ENCODE data around the gene GDF15. TPM values are rescaled to one million over a fixed set of nuclear protein-coding genes. Genes with fewer than 3 reads are reported as not detected.
"Not testable (repeated sequence)": the region's sequence is repeated elsewhere in the genome, so short reads cannot be mapped to it uniquely, and the experiment has no call there.

GDF15 gene
- total and polyA plus RNA-seq, 12 donors = 0.44 to 2.5 (median 0.70) TPM

GRCh38 chr19:18399008-18399407, 13.1 kb downstream of the GDF15 start:
- ATAC-seq = peak in 3 of 8 donors; percentile 34 to 60 (median 48)
- DNase-seq = no peak
- no peaks in the 10 kb centered on the region for H3K9me3 ChIP-seq
- H3K27me3 ChIP-seq = peaks cover 0 to 15% (median 11%) of the 10 kb centered on the region in 7 donors
- H3K27ac ChIP-seq = peak overlapping the region in 1 of 10 donors; percentile 88
- H3K4me1 ChIP-seq = peaks cover 0 to 64% (median 0%) of the 10 kb centered on the region in 9 donors
- TF ChIP-seq, protein P1, sequence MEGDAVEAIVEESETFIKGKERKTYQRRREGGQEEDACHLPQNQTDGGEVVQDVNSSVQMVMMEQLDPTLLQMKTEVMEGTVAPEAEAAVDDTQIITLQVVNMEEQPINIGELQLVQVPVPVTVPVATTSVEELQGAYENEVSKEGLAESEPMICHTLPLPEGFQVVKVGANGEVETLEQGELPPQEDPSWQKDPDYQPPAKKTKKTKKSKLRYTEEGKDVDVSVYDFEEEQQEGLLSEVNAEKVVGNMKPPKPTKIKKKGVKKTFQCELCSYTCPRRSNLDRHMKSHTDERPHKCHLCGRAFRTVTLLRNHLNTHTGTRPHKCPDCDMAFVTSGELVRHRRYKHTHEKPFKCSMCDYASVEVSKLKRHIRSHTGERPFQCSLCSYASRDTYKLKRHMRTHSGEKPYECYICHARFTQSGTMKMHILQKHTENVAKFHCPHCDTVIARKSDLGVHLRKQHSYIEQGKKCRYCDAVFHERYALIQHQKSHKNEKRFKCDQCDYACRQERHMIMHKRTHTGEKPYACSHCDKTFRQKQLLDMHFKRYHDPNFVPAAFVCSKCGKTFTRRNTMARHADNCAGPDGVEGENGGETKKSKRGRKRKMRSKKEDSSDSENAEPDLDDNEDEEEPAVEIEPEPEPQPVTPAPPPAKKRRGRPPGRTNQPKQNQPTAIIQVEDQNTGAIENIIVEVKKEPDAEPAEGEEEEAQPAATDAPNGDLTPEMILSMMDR (IDR thresholded peaks at IDR 0.05) = no peak
- intact Hi-C loops (cut with DNase I) = loop anchor here in 2 of 10 donors (5.0 to 10.0 kb wide), 3 partner anchors 42 to 194 kb away; partner anchors contain the start of gene RAB3A (in 1 of the 2)
- WGBS, 2 donors = 49 to 58% methylated on average over 6 of the region's 6 CpGs
- H3K36me3 ChIP-seq = peaks cover 0 to 9% (median 0%) of the 10 kb centered on the region in 9 donors
- no peak overlapping the region for H3K4me3 ChIP-seq

- DNase-seq = peak; percentile 47 to 66
These were observed 15.7 kb downstream of the GDF15 start for GRCh38 chr19:18401580-18402112.

GRCh38 chr19:18402455-18403248, 16.7 kb downstream of the GDF15 start:
- ATAC-seq, H3K27me3 ChIP-seq, H3K36me3 ChIP-seq, H3K4me3 ChIP-seq, DNase-seq, H3K9me3 ChIP-seq: not testable (repeated sequence)
- WGBS, 2 donors = 78 to 84% methylated on average over 18 of the region's 18 CpGs
- peak overlapping the region in 3 of 10 donors; percentile 7 to 88 (median 15) for H3K27ac ChIP-seq
- peaks cover 0 to 54% (median 0%) of the 10 kb centered on the region in 9 donors for H3K4me1 ChIP-seq
- intact Hi-C loops (cut with DNase I) = loop anchor here in 2 of 10 donors (10.0 kb wide), 2 partner anchors 128 to 198 kb away; partner anchors contain the start of genes IQCN (in 1 of the 2) and RAB3A (in 1 of the 2)

More at GRCh38 chr19:18401580-18402112, 15.7 kb downstream of the GDF15 start:
- intact Hi-C loops (cut with DNase I) = loop anchor here in 2 of 10 donors (10.0 kb wide), 2 partner anchors 127 to 197 kb away; partner anchors contain the start of genes IQCN (in 1 of the 2) and RAB3A (in 1 of the 2)
- TF ChIP-seq, protein P1 (IDR thresholded peaks at IDR 0.05) = peak in 7 of 9 donors; percentile 17 to 51 (median 38)
- Histone ChIP-seq H3K27ac (peak overlapping the region in 3 of 10 donors; percentile 7 to 88 (median 26)), H3K9me3 (no peaks in the 10 kb centered on the region), H3K4me3 (no peak overlapping the region), H3K27me3 (peaks cover 0 to 15% (median 9%) of the 10 kb centered on the region in 7 donors), H3K4me1 (peaks cover 0 to 58% (median 0%) of the 10 kb centered on the region in 9 donors), H3K36me3 (no peaks in the 10 kb centered on the region)
- 52 to 53% methylated on average over 7 of the region's 7 CpGs for WGBS, 2 donors
- peak; percentile 67 to 90 (median 83) for ATAC-seq

DNA sequence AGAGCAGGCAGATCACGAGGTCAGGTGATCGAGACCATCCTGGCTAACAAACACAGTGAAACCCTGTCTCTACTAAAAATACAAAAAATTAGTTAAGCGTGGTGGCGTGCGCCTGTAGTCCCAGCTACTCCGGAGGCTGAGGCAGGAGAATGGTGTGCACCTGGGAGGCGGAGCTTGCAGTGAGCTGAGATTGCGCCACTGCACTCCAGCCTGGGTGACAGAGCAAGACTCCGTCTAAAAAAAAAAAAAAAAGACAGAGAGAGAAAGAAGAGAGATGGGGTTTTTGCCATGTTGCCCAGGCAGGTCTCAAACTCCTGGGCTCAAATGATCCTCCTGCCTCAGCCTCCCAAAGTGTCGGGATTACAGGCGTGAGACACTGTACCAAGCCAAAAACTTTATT, 19.8 kb downstream of the GDF15 start:
- H3K4me3 ChIP-seq, H3K9me3 ChIP-seq, ATAC-seq, H3K27ac ChIP-seq, DNase-seq, H3K36me3 ChIP-seq, H3K27me3 ChIP-seq: not testable (repeated sequence)
- peaks cover 0 to 29% (median 0%) of the 10 kb centered on the region in 9 donors for H3K4me1 ChIP-seq
- intact Hi-C loops (cut with DNase I) = loop anchor here in 4 of 10 donors (5.0 to 10.0 kb wide), 4 partner anchors 58 to 201 kb away; partner anchors contain the start of genes IQCN (in 1 of the 4) and RAB3A (in 1 of the 4)
- 92 to 94% methylated on average over 11 of the region's 11 CpGs for WGBS, 2 donors

- TF ChIP-seq, protein P1 (IDR thresholded peaks at IDR 0.05) = no peak
- Histone ChIP-seq H3K9me3 (no peaks in the 10 kb centered on the region), H3K27ac (no peak overlapping the region), H3K4me3 (no peak overlapping the region), H3K27me3 (no peaks in the 10 kb centered on the region), H3K4me1 (peaks cover 0 to 19% (median 0%) of the 10 kb centered on the region in 9 donors), H3K36me3 (no peaks in the 10 kb centered on the region)
- WGBS, 2 donors = 93 to 95% methylated on average over 9 of the region's 9 CpGs
- no peak for ATAC-seq
- intact Hi-C loops (cut with DNase I) = loop anchor here in 4 of 10 donors (5.0 to 10.0 kb wide), 4 partner anchors 59 to 202 kb away; partner anchors contain the start of genes IQCN (in 1 of the 4) and RAB3A (in 1 of the 4)
- DNase-seq = no peak
These were observed 20.8 kb downstream of the GDF15 start for GRCh38 chr19:18406749-18407148.

All from heart right ventricle (tissue), 16 donors.